ENCODE measurements around the gene TSEN54.
A peak's percentile ranks its signal among the peaks of the same experiment; 100 is the strongest.

TSEN54 gene

DNA sequence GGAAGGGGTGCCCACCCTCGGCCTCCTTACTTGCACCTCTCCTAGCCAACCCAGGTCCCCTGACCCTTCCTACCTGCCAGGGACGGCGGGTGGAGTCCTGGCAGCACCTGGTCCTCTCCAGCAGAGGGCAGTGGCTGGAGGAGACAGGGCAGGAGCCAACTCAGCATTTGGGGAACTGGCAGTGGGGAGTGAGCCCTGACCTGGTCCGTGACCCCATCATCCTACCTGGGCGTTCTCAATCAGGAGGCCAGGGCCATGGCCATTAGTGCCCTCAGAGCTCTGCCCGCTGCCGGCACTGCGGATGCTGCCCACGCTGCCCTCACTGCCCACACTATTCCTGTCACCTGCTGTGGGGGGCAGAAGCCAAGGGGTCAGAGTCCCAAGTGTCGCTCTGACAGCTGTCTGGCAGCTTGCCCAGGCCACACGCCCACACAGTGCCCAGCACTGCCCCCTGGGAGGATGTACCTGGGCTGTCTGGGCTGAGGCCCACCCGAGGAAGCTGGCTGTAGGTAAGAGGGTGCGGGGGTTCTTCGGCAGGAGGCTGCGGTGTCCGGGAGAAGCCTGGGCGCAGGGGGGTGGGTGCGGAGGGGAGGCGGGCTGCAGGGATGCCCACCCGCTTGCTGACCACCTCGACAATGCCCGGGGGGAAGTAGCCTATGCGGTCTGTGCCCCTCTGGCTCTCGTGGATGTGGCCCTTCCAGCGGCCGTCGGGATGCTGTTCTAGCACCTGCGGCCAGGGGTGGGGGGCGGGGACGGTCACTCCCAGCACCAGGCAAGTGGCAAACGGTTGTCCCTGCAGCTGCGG, 11.8 kb upstream of the TSEN54 start:
- DNase-seq: peak; percentile 56

DNA sequence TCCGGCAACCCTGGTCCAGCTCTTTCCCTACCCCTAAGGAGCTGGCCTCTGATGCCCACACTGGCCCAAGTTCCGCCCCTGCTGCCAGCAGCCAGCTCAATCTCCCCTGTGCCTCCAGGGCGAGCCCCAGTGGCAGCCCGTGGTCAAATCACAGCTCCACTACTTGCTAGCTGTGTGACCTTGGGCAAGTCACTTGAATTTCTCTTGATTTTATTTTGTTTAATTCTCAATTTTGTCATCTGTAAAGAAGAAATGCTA, 11.2 kb upstream of the TSEN54 start:
- no peak for DNase-seq

DNA sequence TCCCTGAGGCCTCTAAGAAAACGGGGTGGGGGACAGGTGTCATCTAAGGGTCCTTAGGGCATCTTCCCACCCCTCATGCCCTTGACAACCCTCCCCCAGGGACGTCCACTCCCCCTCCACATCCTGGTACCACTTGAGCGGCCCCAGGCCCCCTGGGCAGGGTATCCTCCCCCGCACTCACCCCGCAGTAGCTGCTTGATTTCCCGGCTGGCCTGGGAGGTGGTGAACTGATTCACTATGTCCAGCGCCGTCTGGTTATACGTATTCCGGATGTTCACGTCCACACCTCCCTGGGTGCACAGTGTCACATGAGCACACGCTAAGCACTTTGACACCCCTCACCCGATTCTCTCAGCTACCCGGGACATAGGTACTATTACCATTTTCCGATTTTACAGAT, 10.7 kb upstream of the TSEN54 start:
- DNase-seq: no peak

DNA sequence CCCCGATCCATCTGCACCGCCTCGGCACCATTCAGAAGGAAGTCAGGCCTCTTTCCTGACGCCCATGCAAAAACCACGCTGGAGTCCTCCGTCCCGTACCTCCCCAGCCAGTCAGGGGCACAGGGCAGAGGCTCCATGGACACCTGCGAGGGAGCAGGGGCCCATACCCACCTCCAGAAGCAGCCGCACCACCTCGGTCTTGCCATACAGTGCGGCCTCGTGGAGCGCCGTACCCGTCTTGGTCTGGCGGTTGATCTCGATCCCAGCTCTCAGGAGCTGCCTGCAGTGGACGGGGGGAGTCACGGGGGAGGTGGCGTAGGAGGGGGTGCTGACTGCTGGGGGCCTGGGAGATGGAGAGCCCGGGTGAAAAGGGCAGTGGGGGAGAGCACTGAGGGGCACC, 10.2 kb upstream of the TSEN54 start:
- DNase-seq: no peak

DNA sequence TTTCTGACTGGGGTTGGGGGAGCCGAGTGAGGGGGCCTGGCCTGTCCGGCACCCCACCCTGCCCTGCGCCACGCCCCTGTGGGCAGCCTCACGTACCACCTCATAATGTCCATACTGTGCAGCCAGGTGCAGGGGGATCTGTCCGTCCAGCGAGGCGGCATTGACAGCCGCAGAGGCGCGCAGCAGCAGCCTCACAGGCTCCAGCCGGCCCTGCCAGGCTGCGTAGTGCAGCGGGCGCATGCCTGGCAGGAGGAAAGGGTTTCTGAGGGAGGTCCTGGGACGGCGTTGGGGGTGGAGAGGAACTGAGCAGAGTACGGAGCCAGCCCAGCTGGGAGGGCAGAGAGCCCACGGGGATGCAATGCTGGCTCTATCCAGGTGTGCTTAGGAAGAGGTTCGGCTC, 9.4 kb upstream of the TSEN54 start:
- no peak for DNase-seq

DNA sequence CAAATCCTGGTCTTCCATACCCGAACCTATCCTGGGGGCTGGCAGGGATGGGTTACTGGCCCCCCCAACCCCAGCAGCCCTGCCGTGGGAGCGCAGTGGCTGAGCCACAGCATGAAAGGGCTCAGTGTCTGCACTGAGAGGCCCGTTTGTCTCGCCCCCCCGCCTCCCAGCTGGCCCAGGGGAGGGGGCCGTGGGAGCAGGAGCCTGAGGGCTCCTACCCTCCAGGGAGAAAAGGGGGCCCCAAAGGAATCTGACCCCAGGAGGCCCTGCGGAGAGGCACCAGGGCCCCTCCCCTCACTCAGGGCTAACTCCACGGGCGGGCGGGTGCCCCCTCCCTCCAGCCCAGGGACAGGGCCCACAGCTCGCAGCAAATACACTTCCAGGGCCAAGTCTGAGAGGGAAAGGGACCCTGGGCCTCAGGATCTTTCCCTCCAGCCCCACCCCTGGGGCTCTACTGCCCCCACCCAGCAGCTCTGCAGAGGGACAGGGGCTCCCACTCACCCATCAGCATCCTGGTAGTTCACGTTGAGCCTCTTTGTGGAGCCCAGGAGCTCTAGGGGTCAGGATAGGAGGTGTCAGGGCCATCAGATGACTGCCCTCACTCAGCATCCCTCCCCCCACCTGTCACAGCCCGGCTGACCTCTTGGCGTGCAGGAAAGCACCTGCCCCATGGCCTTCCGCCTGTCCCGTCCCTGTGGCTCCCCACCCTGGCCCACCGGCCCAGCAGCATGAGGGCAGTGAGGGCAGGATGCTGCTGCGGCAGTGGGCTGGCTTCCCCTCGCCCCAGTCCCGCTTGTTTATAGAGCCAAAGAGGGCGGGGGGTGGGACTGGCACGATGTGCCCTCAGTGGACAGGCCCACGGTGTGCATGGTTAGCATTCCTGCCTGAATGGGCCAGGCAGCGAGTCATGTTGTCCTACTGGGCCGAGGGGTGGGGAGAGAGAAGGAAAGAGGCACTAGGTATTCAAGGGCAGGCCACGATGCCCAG, 8.3 kb upstream of the TSEN54 start:
- no peak for DNase-seq

DNA sequence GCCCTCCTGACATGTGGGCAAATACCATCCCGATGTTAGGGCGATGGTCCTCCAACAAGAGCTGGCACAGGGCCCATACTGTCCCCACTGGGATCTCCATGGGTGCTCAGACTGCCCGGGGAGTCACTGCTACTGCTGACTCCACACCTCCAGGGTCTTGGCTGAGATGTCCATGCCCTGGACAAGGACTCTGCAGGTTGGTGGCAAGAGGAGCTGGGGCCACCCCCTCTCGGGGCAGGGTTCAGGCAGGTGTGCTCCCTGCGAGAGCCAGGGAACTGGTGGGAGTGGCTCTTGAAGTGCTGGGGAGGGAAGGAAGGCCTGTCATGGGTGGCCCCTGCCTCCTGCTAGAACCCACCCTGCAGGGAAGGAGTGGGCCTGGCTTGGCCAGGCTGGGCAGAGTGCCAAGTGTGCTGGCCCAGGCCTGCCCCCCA, 7.4 kb upstream of the TSEN54 start:
- no peak for DNase-seq

DNA sequence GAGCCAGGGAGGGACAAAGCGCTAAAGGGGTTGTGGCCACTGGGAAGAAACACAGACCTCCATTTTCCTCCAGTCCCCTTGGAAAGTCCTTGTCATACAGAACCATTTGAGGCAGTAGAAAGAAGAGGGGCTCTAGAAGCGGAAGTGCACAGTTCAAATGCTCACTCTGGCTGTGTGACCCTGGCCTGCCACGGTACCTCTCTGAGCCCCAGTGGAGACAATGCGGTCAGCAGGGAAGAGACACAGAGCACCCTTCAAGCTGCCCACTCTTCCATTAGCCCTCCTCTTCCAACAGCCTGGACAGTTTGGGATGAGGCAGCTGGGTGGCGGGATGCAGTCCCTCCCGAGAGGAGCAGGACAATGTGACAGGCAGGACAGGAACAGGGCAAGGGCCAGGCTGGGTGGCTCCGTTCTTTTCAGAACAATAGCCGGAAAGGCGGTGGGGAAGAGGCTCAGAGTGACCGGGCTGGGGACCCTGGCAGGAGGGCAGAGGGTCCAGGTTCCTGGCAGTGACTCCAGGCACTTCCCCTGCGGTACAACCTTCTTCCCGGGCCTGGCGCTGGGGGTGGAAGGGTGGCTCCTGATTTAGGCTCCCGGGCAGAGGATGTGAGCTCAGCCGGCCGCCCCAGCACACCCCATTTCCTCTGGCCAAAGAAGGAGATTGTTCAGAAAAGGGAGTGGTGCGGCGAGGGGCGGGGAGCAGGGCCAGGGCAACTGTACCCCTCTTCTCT, 6.6 kb upstream of the TSEN54 start:
- no peak for DNase-seq

DNA sequence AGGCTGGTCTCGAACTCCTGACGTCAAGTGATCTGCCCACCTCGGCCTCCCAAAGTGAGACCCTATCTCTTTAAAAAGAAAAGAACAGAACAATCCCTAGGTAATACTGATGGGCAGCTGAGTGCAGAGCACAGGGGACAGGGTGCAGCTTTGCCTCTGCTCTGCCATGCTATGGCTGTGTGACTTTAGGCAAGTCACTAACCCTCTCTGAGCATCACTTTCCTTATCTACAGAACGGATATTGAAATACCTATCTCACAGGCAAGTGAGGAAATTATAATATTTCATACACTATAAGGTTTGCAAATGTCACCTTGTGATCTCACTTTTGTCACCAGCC, 5.1 kb upstream of the TSEN54 start:
- no peak for DNase-seq

DNA sequence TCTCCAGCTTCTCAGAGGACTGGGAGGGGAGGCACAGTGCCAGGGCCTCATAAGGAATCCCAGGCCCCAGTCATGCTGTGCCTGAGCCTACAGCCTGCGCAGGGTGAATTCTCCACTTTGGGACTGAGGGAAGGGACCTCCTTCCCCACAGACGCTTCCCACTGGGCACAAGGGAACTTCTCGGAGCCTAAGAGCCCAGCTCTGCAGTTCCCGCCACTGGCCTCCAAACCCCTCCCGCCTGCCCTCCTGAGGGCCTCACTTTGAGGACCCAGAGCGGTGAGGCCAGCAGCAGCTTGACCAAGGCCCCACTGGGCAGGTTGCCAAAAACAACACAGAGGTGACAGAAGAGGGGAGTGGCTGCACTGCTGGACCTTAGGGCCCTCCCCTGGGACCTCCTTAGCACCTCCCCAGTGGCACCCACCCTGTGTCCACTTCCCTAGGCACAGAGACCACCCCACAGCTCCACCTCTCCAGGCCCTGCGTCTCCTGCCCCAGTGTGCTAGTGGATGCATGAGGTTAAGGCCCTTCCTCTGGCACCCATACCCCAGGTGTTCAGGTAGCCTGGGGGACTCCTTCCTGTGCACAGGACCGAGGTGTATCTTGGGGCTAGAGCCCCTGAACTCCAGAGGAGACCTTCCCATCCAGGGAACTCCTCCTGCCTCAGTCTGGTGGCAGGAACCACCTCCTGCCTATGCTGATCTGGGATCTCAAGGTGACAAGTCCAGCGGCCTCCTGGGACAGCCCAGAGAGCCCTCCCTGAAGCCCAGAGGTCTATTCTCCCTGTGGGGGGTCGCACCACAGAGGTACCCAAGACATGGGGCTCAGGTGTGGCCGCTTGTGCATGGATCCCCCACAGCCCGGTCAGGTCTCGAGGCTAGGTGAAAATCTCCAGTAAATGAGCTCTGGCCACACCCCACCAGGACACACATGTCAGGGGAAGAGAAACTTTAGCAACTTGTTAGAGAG, 4.4 kb upstream of the TSEN54 start:
- no peak for DNase-seq

DNA sequence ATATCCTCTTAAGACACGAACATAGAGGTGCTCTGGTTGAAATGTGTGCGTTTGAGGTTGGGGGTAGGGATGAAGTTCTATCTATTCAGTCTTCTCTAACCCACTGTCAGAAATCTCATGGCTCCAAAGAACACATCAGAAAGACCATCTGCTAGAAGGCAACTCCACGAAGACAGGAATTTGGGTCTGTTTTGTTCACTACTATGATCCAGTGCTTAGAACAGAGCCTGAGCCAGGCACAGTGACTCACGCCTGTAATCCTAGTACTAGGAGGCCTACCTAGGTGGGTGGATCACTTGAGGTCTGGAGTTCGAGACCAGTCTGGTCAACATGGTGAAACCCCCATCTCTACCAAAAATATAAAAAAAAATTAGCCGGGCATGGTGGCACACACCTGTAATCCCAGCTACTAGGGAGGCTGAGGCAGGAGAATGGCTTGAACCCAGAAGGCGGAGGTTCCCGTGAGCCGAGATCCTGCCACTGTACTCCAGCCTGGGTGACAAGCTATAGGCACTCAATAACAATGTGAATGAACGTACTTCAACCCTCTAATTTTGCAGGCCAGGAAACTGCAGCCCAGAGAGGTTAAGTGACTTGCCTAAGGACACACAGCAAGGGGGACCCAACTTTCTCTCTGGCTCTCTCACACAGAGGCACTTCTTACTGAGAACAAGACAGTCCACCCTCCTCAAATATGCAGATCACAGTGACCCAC, 3.2 kb upstream of the TSEN54 start:
- no peak for DNase-seq

DNA sequence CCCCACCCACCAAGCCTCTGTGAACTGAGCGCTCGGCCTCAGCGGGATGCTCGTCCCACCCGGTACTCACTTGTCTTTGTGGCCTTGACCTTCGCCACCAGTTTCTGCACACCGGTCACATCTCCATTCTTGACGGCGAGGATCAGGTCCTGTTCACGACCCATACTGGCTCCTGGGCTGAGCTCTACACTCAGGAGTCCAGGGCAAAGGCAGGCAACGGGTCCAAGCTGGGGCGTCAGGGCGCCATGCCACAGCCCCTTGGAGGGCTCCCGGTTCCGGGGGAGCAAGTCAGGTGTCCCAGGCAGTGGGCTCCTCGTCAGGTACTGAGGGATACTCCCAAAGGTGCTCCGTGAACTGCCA, 2.7 kb upstream of the TSEN54 start:
- no peak for DNase-seq

DNA sequence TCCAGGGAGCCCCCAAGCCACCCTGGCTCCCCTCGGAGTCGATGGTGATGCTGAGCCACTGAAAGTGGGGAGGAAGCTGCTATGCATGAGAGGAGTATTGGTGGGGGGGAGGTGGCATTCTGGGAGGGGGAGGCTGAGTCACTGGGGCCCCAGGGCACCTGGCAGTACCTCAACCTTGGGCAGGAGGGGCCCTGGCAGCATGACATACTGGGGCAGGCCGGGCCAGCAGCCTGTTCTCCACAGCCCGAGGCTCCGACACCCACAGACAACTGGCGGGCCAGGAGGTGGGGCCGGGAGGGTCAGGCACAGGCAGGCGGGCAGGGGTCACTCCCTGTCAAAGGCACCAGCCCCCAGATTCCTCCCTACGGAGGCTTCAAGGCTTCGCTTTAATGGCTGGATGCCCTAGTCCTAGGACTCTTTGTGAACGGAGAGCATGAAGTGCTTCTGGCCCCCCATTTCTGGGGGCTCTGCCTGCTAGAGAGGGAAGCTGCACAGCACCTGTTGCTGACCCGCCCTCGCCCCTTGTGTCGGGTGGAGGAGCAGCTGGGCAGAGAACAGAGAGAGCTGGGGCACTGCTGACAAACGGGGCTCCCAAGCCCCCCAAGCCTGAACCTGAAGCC, 1.9 kb upstream of the TSEN54 start:
- no peak for DNase-seq

DNA sequence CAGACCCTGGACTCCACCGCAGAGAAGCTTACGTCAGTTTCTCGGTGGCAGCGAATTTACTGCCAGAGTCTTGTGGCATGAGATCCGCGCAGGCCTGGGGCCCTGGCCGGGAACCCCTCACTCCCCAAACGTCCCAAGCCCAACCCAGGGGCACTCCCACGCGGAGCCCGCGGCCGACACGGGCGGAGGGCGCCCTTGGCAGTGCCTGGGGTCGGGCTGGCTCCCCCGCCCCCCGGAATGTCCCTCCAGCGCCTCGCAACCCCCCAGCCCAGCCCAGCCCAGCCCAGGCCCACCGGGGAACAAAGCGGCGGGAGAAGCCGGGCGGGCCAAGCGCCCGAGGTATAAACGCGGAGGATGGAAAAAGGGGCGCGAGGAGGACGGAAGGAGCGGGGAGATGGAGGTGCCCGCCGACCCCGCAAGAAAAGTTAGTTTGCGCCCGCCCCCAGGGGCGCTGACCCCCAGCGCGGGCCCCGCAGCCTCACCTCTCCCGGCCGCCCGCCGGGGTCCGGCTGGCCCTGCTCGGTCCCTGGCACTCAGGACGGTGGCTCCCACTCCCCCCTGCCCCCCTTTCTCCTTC, 1.3 kb upstream of the TSEN54 start:
- no peak for DNase-seq

DNA sequence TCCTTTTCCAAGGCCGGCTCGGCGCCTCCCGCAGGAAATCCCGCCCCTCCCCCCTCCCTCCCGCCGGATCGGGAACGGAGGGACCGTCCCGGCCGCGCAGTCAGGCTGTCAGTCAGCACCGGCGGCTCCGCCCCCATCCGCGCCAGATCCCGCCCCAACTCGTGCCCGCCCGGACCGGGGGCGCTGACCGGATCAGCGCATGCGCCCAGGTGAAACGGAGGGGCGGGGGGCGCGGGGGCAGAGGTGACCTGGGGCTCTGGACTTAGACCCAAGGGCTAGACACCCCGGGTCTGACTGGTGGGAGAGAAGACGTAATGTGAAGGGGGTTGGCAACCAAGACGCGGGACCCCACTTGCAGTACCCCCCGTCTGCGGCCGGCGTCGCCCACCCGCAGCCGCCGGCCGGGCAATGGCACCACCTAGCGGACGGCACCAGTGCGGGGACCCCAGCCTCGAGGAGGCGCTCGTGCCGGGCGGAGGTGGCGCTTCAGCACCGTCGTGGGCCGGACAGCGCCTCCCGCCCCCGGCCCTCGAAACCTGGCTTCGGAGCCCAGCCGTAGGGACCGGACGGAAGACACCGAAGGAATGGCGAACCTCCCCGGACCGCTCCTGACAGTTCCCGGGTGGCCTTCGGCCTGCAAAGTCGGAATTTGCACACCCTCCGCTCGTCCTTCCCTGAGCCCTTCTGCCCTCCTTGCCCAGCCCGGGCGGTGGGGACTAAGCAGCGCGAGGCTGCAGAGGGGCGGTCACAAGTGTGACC, 653 bp upstream of the TSEN54 start, which contains the start of gene CASKIN2:
Gene CASKIN2 (minus strand): TSS at position 42 of the 759 bp plus-strand sequence. CDS start 1,733 bp downstream, outside the sequence.
- DNase-seq: peak; percentile 82

DNA sequence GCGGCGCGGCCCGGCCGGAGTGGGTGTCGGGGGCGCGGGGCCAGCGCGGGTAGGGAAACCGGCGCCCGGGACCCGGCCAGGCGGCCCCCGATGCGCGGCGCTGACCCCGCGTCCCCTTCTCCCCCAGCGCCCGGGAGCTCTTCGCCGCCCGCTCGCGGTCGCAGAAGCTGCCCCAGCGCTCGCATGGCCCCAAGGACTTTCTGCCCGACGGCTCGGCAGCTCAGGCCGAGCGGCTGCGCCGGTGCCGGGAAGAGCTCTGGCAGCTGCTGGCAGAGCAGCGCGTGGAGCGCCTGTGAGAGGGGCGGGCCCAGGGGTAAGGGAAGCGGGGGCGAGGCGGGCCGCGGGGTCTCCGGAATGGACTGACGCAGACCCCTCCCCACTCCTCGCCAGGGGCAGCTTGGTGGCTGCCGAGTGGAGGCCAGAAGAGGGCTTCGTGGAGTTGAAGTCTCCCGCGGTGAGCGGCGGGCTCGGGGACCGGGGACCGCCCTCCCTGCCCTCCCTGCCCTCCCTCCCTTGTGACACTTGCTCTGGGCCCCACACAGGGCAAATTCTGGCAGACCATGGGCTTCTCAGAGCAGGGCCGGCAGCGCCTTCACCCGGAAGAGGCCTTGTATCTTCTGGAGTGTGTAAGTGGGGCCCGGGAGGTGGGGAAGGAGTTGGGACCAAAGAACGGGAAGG, 430 bp downstream of the TSEN54 start:
- peak; percentile 43 for DNase-seq

DNA sequence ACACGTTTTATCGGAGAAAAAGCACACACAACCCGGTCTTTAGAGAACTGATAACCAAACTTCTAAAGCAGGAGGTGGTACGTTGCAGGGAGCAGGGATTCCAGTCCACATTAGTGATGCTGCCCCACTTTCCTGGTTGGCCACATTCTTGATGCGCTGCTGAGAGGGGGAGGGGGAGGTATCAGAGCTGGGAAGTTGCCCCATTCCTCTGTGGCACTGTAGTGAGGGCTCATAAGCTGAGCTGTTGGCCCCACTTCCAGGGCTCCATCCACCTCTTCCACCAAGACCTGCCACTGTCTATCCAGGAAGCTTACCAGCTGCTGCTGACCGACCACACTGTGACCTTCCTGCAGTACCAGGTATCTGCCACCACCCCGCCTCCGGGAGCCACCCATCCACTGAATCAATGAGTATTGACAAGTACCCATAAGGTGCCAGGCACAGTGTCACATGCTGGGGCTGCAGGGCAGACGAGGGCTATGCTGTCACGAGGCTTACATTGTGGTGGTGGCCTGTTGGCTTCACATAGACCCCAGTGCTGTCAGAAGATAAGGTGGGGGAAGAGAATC, 1.1 kb downstream of the TSEN54 start:
- peak; percentile 40 for DNase-seq

DNA sequence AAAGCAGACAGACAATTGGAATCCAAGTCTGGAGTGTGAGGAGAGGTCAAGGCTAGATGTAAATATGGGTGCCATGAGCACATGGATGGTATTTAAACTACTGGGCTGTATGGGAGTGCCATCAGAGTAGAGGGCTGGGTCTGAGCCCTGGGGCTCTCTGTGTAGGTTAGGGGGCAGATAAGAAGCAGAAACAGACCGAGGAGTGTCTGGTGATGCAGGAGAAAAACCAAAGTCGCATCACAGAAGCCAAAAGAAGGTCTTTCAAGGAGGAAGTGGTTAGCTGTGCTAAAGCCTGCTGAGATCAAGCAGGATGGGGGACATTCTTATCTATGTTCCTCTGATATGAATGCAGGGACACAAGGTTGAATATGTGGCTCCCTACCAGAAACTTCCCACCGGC, 1.9 kb downstream of the TSEN54 start:
- DNase-seq: peak; percentile 47

DNA sequence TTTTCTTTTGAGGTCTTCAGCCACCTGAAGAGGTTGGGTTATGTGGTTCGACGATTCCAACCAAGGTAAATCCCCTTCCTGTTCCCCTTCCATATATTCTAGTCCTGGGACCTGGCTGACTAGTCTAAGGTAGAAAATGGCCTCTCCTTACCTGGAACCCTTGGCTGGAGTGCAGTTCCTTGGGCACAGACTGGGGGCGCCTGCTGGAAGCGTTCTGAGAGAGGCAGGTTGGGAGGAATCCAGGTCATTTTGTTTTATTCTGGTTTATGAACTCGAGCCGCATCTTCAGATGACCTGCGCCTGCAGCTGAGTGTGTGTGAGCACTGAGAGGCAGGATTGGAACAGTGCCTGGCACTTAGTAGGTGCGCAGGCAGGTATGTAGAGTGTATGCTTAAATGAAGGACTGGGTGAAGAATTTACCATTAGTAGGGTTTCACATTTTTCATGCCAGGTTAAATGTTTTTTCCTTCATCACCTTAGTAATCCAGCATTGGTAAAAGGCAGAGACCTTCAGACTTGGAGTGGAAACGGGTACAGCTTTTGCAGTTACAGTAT, 2.7 kb downstream of the TSEN54 start:
- no peak for DNase-seq
